K562 (cell line): ENCODE measurements around the gene MAN1A1. TPM values are rescaled to one million over a fixed set of nuclear protein-coding genes. Genes with fewer than 3 reads are reported as not detected.

ENCODE experiments used
- CBX1 ChIP-seq: sonication (generic); IDR thresholded peaks from 2 replicates; pipeline ENCODE4 v1.6.1; 2016; ENCODE audit warnings: antibody characterized with exemption, low read depth, mild to moderate bottlenecking
- CHD4 ChIP-seq: fragments of 200-600 bp; sonication (generic); IDR thresholded peaks from 3 replicates; pipeline ENCODE4 v1.6.1; 2012; ENCODE audit warnings: low read depth, mild to moderate bottlenecking, mixed read lengths, low read length, inconsistent platforms; ENCODE audit not compliant: insufficient read depth, insufficient replicate concordance, poor library complexity, severe bottlenecking
- COPS2 ChIP-seq: fragments of 450-650 bp; conservative IDR thresholded peaks from 2 replicates; pipeline ENCODE4 v1.6.1; 2016; ENCODE audit warnings: mild to moderate bottlenecking, moderate library complexity
- EHMT2 ChIP-seq: fragments of 450-650 bp; IDR thresholded peaks from 2 replicates; pipeline ENCODE4 v1.6.1; 2018; ENCODE audit warnings: antibody characterized with exemption
- FOXA3 ChIP-seq, 2 experiments: fragments of 450-650 bp in 1 of 2; sonication (generic) in 1 of 2; formaldehyde crosslinking; IDR thresholded peaks in 1 of 2; conservative IDR thresholded peaks in 1 of 2; 2 replicates each; pipeline versions ENCODE4 v1.4.0 to v1.8.0; 2020 to 2022; ENCODE audit warnings: mild to moderate bottlenecking in 2 of 2, missing genetic modification reagents in 1 of 2
- GTF2B ChIP-seq: IDR thresholded peaks from 2 replicates; pipeline ENCODE4 v1.6.1; 2011; ENCODE audit not compliant: insufficient read length; ENCODE audit errors: extremely low read depth
- MEF2D ChIP-seq: conservative IDR thresholded peaks from 2 replicates; pipeline ENCODE4 v1.6.1; 2016; ENCODE audit warnings: low read depth, missing genetic modification characterization, missing compliant biosample characterization
- MTA3 ChIP-seq: fragments of 450-650 bp; formaldehyde crosslinking; IDR thresholded peaks from 2 replicates; pipeline ENCODE4 v1.6.1; 2017; ENCODE audit warnings: mild to moderate bottlenecking, borderline replicate concordance
- NBN ChIP-seq: fragments of 450-650 bp; IDR thresholded peaks from 2 replicates; pipeline ENCODE4 v1.6.1; 2016; ENCODE audit warnings: low read depth, mild to moderate bottlenecking
- OTX1 ChIP-seq: fragments of 450-650 bp; formaldehyde crosslinking; IDR thresholded peaks from 2 replicates; pipeline ENCODE4 v1.4.0; 2022; ENCODE audit warnings: mild to moderate bottlenecking
- PHB ChIP-seq: fragments of 250-450 bp; sonication (Bioruptor Pico); IDR thresholded peaks from 2 replicates; pipeline ENCODE4 v1.5.0; 2021
- PRPF4 ChIP-seq: fragments of 200-400 bp; formaldehyde crosslinking; IDR thresholded peaks from one replicate; pipeline ENCODE4 v1.6.1; 2017; ENCODE audit warnings: low read length, low read depth, mild to moderate bottlenecking; ENCODE audit not compliant: insufficient read depth, poor library complexity, severe bottlenecking
- RBM14 ChIP-seq: fragments of 200-400 bp; formaldehyde crosslinking; IDR thresholded peaks from 2 replicates; pipeline ENCODE4 v1.6.1; 2018; ENCODE audit warnings: low read depth, mild to moderate bottlenecking, low read length, moderate library complexity, borderline replicate concordance; ENCODE audit not compliant: insufficient read depth
- RBM22 ChIP-seq: fragments of 200-400 bp; formaldehyde crosslinking; IDR thresholded peaks from 2 replicates; pipeline ENCODE4 v1.6.1; 2018; ENCODE audit warnings: low read length, low read depth; ENCODE audit not compliant: poor library complexity, severe bottlenecking
- SIN3A ChIP-seq, 2 experiments: fragments of 150-350 bp in 1 of 2; IDR thresholded peaks; 2 replicates each; pipeline ENCODE4 v1.6.1; 2011 to 2016; ENCODE audit warnings: borderline replicate concordance in 2 of 2, low read depth in 2 of 2, low read length in 2 of 2, mild to moderate bottlenecking in 2 of 2, moderate library complexity in 2 of 2; ENCODE audit not compliant: control insufficient read depth in 1 of 2
- TAF7 ChIP-seq: fragments of 450-650 bp; IDR thresholded peaks from 2 replicates; pipeline ENCODE4 v1.6.1; 2016; ENCODE audit warnings: missing genetic modification characterization, missing compliant biosample characterization
- TEAD1 ChIP-seq, 2 experiments: fragments of 450-650 bp in 1 of 2; sonication (generic) in 1 of 2; formaldehyde crosslinking; IDR thresholded peaks; 2 replicates each; pipeline versions ENCODE4 v1.4.0 to v1.8.0; 2020 to 2022; ENCODE audit warnings: mild to moderate bottlenecking in 2 of 2, missing genetic modification reagents in 1 of 2
- ZFP36 ChIP-seq: fragments of 150-350 bp; IDR thresholded peaks from 2 replicates; pipeline ENCODE4 v1.6.1; 2018; ENCODE audit warnings: low read length, low read depth; ENCODE audit not compliant: partially characterized antibody
- ZNF121 ChIP-seq: sonication (generic); formaldehyde crosslinking; conservative IDR thresholded peaks from 2 replicates; pipeline ENCODE4 v1.8.0; 2022; ENCODE audit warnings: missing genetic modification reagents
- ZNF165 ChIP-seq: fragments of 250-450 bp; sonication (Bioruptor Pico); IDR thresholded peaks from 2 replicates; pipeline ENCODE4 v1.4.0; 2020; ENCODE audit warnings: borderline replicate concordance
- ZNF239 ChIP-seq: fragments of 250-450 bp; sonication (Bioruptor Pico); IDR thresholded peaks from 2 replicates; pipeline ENCODE4 v1.4.0; 2020; ENCODE audit warnings: mild to moderate bottlenecking
- ZNF589 ChIP-seq: fragments of 200-800 bp; sonication (Bioruptor generic); IDR thresholded peaks from 2 replicates; pipeline ENCODE4 v1.6.1; 2016; ENCODE audit warnings: low read depth, missing genetic modification characterization, missing compliant biosample characterization
- ZNF592 ChIP-seq: fragments of 450-650 bp; IDR thresholded peaks from 2 replicates; pipeline ENCODE4 v1.6.1; 2017; ENCODE audit warnings: antibody characterized with exemption, mild to moderate bottlenecking
- ZNF644 ChIP-seq: fragments of 200-800 bp; sonication (Bioruptor generic); IDR thresholded peaks from 2 replicates; pipeline ENCODE4 v1.6.1; 2016; ENCODE audit warnings: low read depth, missing genetic modification characterization, missing compliant biosample characterization
- polyA plus RNA-seq, 8 experiments: library from polyadenylated mRNA; depleted of rRNA in 4 of 8; stranded (reverse) in 5 of 8; unstranded in 3 of 8; fragments of >200 nt; fragmentation: Nextera tagmentation in 2 of 8; fragmentation: Illumina TruSeq in 1 of 8; extraction: Ambion mirVana in 2 of 8; extraction: Trizol in 1 of 8; gene quantifications; 2 replicates each; pipeline versions ENCODE4 v1.2.1 to v1.2.3, GENCODE V29; 2011 to 2014; ENCODE audit warnings: inconsistent platforms in 1 of 8, missing spikeins in 1 of 8
- total RNA-seq, 7 experiments: library from RNA; depleted of rRNA in 6 of 7; stranded (reverse); fragments of >200 nt in 6 of 7; fragmentation: Illumina TruSeq in 2 of 7; extraction: Trizol in 2 of 7; gene quantifications; 2 replicates each; pipeline versions ENCODE4 v1.2.1 to v1.2.3, GENCODE V29; 2011 to 2021; ENCODE audit warnings: low replicate concordance in 1 of 7

Gene MAN1A1
- total and polyA plus RNA-seq, 9 of the 15 experiments (the other 6 are each of a cell fraction or from before 2014, with no cell fraction given), result 24.5 to 78.4 (median 59.7) TPM

- TF ChIP-seq ZNF592, result peak; percentile 61
- TF ChIP-seq GTF2B, result no peak
- TF ChIP-seq ZNF589 (CRISPR knock-in tag), result 0 out of 2 replicates have a peak, but pooled peaks have one; percentile 4
- no peak for TF ChIP-seq CBX1
- no peak for TF ChIP-seq OTX1
- TF ChIP-seq EHMT2, result peak; percentile 67; the same call in 1 of the 2 replicates
- peak in 1 of 2 experiments; percentile 73; a peak in 2 of 4 replicates for TF ChIP-seq FOXA3 (CRISPR knock-in tag; conservative IDR thresholded peaks at IDR 0.05 in 1 of 2, IDR thresholded peaks at IDR 0.05 in 1 of 2)
- peak; percentile 60; the same call in 1 of the 2 replicates for TF ChIP-seq MEF2D (tag)
- no peak for TF ChIP-seq PRPF4
- no peak for TF ChIP-seq ZNF165 (CRISPR knock-in tag)
- 0 out of 2 replicates have a peak, but pooled peaks have one; percentile 18 for TF ChIP-seq NBN
- TF ChIP-seq TEAD1 (CRISPR knock-in tag; IDR thresholded peaks at IDR 0.05), result peak in 1 of 2 experiments; percentile 52; a peak in 1 of 4 replicates
- no peak for TF ChIP-seq ZNF239 (CRISPR knock-in tag)
- TF ChIP-seq CHD4, result no peak
- TF ChIP-seq ZNF121 (CRISPR knock-in tag), result no peak
- TF ChIP-seq PHB (CRISPR knock-in tag), result no peak
- no peak for TF ChIP-seq MTA3
- TF ChIP-seq TAF7 (tag), result no peak
- TF ChIP-seq ZFP36, result no peak
- no peak for TF ChIP-seq COPS2
- no peak for TF ChIP-seq RBM22
- peak; percentile 74; the same call in 1 of the 2 replicates for TF ChIP-seq ZNF644 (tag)
- TF ChIP-seq SIN3A (IDR thresholded peaks at IDR 0.05; ENCODE audit: borderline replicate concordance in 2 of 2, control insufficient read depth in 1 of 2, low read depth in 2 of 2, low read length in 2 of 2), result no peak
- TF ChIP-seq RBM14, result no peak
Observed at GRCh38 chr6:119310486-119311036, 39.0 kb downstream of the MAN1A1 start (continued).
